A172 (cell line): ENCODE measurements around the gene BLOC1S3. TPM values are rescaled to one million over a fixed set of nuclear protein-coding genes. Genes with fewer than 3 reads are reported as not detected.
"Not testable (repeated sequence)": the region's sequence is repeated elsewhere in the genome, so short reads cannot be mapped to it uniquely, and the experiment has no call there.

Experiments used
- DNase-seq: peaks from one replicate; pipeline ENCODE4 v3.0.0-alpha.2; 2015; ENCODE audit warnings: low spot score
- total RNA-seq: library from RNA; depleted of rRNA; stranded (reverse); fragments of >200 nt; shearing (Covaris generic); gene quantifications from 2 replicates; pipeline ENCODE4 v1.2.3, GENCODE V29; 2014; rRNA removed

BLOC1S3 gene
- total RNA-seq, 1 experiment from 2014 or later: 0.19 TPM

GRCh38 chr19:45223879-45224278 is 45.3 kb downstream of the BLOC1S3 start:
- no peak for DNase-seq

GRCh38 chr19:45224645-45225044 is 46.1 kb downstream of the BLOC1S3 start:
- DNase-seq: no peak

GRCh38 chr19:45229056-45229455 is 50.5 kb downstream of the BLOC1S3 start:
- not testable (repeated sequence) for DNase-seq

Other genes with a start within 250 kb of the BLOC1S3 start
- gene APOC4, start 236.5 kb upstream of the BLOC1S3 start, total RNA-seq: not detected in 2 replicates
- gene APOC2, start 232.7 kb upstream of the BLOC1S3 start, total RNA-seq: not detected in 2 replicates
- 23.3 and 28.1 TPM in 2 replicates for gene CLPTM1, start 223.4 kb upstream of the BLOC1S3 start, total RNA-seq
- 6.0 and 9.3 TPM in 2 replicates for gene RELB, start 177.3 kb upstream of the BLOC1S3 start, total RNA-seq
- gene CLASRP, start 139.7 kb upstream of the BLOC1S3 start, total RNA-seq: 29.9 and 42.5 TPM in 2 replicates
- gene ZNF296, start 102.3 kb upstream of the BLOC1S3 start, total RNA-seq: 0.19 TPM in 1 of 2 replicates, not detected in the other
- gene GEMIN7, start 99.5 kb upstream of the BLOC1S3 start, total RNA-seq: 17.1 and 29.6 TPM in 2 replicates
- gene PPP1R37, start 85.6 kb upstream of the BLOC1S3 start, total RNA-seq: 25.1 and 28.0 TPM in 2 replicates
- gene NKPD1, start 17.8 kb upstream of the BLOC1S3 start, total RNA-seq: not detected in 2 replicates
- gene TRAPPC6A, start 547 bp upstream of the BLOC1S3 start, total RNA-seq: 6.9 TPM in 2 replicates
- gene EXOC3L2, start 66.6 kb downstream of the BLOC1S3 start, total RNA-seq: 0.34 TPM in 1 of 2 replicates, not detected in the other
- gene MARK4, start 72.5 kb downstream of the BLOC1S3 start, total RNA-seq: 4.6 and 5.6 TPM in 2 replicates
- gene CKM, start 144.1 kb downstream of the BLOC1S3 start, total RNA-seq: not detected in 2 replicates
- not detected in 2 replicates for gene KLC3, start 162.0 kb downstream of the BLOC1S3 start, total RNA-seq
- gene ERCC2, start 191.8 kb downstream of the BLOC1S3 start, total RNA-seq: 19.5 and 23.1 TPM in 2 replicates
- 19.9 and 27.8 TPM in 2 replicates for gene PPP1R13L, start 226.3 kb downstream of the BLOC1S3 start, total RNA-seq
- gene POLR1G, start 227.9 kb downstream of the BLOC1S3 start, total RNA-seq: 15.2 TPM in 2 replicates
- 45.5 and 60.2 TPM in 2 replicates for gene ERCC1, start 245.1 kb downstream of the BLOC1S3 start, total RNA-seq